ENCODE data around the gene SERGEF.

DNA sequence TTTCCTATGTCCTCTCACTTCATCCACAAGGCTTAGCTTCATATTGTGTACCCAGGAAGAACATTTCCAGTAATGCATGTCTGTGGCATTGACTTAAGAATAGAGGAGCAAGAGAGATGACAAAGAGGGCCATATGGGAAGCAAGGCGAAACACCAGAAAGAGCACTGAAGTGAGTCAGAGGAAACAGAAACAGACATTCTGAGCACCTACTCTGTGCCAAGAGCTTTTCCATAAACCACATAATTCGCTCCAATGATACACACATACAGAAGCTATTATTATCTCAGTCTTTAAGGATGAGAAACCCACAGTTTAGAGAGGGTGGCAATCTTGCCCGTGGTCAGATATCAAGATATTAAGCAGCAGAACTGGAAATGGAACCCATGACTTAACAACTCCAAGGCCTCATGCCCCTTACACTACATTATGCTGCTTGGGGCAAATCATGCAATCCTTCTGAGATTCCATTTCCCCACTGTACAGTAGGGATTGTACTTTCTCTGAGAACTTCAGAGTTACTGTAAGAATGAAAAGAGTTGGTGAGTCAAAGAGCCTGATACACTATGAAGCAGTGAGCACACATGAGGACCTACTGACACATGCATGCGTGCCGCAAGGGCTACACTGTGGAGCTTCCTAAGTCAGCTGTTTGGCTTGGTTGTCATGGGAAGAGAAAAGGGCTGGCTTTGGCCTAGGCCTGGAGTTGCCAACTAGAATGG is 151.7 kb downstream of the SERGEF start:
- TF ChIP-seq, protein P1, sequence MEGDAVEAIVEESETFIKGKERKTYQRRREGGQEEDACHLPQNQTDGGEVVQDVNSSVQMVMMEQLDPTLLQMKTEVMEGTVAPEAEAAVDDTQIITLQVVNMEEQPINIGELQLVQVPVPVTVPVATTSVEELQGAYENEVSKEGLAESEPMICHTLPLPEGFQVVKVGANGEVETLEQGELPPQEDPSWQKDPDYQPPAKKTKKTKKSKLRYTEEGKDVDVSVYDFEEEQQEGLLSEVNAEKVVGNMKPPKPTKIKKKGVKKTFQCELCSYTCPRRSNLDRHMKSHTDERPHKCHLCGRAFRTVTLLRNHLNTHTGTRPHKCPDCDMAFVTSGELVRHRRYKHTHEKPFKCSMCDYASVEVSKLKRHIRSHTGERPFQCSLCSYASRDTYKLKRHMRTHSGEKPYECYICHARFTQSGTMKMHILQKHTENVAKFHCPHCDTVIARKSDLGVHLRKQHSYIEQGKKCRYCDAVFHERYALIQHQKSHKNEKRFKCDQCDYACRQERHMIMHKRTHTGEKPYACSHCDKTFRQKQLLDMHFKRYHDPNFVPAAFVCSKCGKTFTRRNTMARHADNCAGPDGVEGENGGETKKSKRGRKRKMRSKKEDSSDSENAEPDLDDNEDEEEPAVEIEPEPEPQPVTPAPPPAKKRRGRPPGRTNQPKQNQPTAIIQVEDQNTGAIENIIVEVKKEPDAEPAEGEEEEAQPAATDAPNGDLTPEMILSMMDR (conservative IDR thresholded peaks at IDR 0.05 in 1 of 2, IDR thresholded peaks at IDR 0.05 in 1 of 2; ENCODE audit: extremely low read depth in 1 of 2, insufficient read depth in 1 of 2, low read depth in 1 of 2, low read length in 2 of 2) = no peak
- no peak for TF ChIP-seq EZH2 (IDR thresholded peaks at IDR 0.05; ENCODE audit: borderline replicate concordance, low read length)

Measured in mammary epithelial cell (primary cell).